ENCODE data around the gene KLHL17.

GRCh38 chr1:932173-932510, 28.2 kb upstream of the KLHL17 start:
- TF ChIP-seq POLR2A (IDR thresholded peaks at IDR 0.05) (no peak), POLR2AphosphoS5 (IDR thresholded peaks at IDR 0.05) (no peak)
- TF ChIP-seq, protein P1, sequence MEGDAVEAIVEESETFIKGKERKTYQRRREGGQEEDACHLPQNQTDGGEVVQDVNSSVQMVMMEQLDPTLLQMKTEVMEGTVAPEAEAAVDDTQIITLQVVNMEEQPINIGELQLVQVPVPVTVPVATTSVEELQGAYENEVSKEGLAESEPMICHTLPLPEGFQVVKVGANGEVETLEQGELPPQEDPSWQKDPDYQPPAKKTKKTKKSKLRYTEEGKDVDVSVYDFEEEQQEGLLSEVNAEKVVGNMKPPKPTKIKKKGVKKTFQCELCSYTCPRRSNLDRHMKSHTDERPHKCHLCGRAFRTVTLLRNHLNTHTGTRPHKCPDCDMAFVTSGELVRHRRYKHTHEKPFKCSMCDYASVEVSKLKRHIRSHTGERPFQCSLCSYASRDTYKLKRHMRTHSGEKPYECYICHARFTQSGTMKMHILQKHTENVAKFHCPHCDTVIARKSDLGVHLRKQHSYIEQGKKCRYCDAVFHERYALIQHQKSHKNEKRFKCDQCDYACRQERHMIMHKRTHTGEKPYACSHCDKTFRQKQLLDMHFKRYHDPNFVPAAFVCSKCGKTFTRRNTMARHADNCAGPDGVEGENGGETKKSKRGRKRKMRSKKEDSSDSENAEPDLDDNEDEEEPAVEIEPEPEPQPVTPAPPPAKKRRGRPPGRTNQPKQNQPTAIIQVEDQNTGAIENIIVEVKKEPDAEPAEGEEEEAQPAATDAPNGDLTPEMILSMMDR (IDR thresholded peaks at IDR 0.05 in 8 of 11, conservative IDR thresholded peaks at IDR 0.05 in 3 of 11) = no peak

Data from spleen (tissue), 7 donors.